ENCODE measurements around the gene GDF11.
A peak's percentile ranks its signal among the peaks of the same experiment; 100 is the strongest.

GDF11 gene

DNA sequence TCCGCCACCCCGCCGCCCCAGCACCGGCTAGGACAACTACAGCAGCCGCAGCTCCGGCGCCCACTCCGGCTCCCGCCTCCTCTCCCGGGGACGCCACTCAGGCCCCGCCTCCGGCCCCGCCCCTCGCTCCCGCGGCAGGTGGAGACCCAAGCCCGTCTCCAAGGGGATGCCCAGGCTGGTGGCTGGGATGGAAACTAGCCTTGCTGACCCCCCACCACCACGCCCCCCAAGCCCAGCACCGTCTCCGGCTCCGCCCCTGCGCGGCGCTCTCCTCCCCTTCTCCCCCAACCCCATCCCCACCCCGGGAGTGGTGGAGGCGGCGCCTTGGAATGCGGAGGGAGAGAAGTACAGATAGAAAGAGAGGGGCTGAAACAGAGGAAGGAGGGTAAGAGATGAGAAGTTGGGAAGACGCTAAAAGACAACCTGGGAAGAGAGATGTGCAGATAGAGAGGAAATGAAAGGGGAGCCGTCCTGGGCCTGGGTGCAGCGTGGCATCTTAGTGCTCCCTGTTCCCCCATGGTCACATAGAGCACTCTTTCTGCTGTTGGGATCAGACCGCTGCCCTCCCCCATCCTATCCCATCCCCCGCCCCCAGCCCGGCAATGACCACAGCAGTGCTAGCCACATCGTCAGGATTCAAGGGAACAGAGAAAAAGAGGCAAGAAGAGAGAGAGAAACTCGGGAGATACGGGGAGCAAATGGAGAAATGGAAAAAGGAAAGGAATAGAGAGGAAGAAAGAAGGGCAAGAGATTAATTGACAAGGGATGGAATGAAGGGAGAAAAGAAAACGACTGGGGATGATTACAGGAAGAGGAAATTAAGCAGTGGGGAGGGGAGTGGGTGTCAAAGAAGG is 34.9 kb upstream of the GDF11 start, which contains the start of gene ITGA7:
Gene ITGA7 (minus strand): TSS at position 64 of the 854 bp plus-strand sequence. CDS start 222 bp downstream, outside the sequence.
- DNase-seq: peak; percentile 49

DNA sequence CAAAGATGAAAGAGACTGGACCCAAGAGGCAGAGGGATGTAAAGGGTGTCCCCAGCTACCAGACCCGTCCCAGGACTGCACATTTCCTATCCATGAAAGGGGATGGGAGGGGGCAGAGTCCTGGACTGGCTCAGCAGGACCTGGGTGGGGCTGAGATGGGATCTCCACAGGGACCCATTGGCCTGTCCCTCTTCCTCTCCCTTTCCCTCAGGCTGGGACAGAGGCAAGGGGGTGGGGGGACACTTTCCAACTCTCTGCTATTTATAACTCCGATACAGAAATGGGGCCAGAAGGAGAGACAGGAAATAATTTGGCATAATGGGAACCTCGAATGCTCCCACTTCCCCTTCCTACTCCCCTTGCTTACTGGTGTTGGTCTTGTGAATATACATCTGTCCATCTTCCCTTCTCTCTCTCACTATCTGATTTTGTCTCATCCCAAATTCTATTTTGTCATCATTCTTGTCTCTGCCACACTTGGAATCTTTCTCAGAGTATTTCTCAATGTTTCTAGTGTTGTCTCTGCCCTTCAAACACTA is 34.2 kb upstream of the GDF11 start:
- DNase-seq: no peak

DNA sequence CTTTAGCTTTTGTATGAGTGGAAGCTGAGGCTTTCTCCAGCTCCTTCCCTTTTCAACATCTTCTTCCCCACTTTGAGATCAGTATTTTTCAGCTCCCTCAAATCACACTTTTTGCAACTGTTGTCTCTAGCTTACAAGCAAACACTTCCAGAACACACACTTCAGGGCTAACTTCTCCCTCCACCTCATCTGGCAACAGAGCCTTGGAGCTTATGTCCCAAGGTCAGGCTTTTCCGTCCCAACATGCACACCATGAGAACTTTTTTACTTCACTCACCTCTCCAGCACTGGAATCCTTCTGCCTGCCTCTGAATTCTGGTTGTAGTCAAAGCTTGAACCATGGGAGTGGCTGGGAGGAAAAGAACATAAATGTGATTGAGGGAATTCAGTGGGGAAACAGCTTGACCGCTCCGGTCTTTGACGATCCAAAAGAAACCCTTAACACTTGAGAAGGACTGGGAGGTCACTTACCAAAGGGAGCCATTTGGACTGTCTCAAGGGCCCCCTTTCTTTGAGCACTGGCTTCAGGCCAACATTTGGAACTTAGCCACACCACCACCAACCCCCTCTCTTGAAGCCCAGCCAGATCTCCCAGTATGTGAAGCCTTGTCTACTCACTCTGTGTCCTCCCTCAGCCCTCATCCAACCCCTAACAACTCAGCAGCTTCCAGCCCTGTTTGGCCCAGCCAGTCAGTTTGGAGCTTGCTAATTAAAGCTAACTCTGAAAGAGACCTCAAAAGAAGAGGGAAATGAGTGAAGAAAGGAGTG is 31.0 kb upstream of the GDF11 start:
- no peak for DNase-seq

DNA sequence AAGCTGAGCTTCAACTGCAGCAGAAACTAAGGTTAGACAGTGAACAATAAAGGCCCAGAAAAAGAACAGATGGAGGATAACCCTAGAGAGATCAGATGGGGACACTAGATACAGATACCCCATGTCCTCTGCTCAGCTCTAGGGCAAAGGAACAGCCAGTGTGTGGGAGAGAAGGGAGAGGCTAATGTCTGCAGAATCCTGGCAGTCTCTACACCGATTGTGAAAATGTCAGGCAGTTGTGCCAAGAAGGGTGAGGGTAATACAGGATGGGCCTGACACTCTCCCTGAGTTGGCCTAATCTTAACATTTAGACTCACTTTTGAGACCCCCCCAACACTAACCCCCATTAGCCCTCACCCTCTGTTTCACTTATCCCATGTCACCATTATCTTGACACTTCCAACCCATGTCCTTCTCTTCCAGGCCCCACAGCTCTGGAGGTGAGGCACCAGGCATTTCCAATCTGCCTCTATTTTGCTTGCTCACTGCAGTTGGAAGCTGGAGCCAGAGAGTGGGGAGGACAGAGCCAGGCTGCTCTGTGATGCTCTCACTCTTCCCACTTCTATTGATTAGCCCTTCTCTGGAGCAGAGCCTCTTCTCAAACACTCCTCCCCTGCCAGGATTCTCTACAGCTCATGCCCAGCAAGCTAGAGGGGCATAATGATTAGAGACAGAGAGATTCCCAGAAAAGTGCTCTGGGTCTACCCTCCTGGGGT is 30.1 kb upstream of the GDF11 start:
- DNase-seq: no peak

DNA sequence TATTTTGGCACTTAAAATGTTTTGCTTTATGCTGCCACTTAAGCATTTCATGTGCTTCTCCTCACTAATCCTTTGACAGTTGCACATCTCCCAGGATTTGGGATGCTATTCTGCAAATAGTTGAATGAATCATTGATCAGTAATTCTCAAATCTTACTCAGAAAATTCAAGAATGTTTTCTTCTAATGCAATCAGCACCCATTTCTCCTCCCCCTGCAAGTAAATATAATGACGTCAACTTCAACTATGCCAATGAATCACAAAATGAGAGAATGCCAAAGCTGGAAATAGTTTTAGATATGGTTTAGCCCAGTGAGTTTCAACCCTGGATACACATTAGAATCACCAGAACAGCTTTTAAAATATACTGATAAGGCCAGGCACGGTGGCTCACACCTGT is 29.2 kb upstream of the GDF11 start:
- no peak for DNase-seq

DNA sequence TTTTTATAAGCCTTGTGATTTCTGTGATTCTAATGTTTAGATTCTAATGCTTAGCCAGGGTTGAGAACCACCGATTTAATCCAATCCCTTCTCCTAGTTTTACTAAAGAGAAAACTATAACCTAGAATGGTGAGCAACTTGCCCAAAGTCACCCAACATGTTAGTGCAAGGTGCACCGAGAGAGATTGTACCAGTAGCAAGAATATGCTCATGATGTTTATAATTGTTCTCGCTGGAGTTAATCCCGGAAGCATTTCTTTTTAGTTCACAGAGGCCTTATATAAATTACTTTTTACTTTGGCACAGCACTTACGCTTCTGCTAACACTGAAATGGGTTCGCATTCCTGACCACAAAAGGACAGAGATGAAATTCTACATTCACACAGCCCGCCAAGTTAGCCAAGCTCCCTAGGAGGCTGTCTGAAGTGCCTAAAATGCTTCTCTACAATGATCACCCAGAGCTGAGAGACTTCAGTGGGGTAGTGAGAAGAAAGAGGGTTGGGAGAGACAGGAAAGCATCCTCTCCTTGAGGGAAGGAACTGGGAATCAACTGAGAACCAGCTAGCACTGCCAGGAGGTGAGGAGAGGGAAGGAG is 27.7 kb upstream of the GDF11 start:
- DNase-seq: no peak

DNA sequence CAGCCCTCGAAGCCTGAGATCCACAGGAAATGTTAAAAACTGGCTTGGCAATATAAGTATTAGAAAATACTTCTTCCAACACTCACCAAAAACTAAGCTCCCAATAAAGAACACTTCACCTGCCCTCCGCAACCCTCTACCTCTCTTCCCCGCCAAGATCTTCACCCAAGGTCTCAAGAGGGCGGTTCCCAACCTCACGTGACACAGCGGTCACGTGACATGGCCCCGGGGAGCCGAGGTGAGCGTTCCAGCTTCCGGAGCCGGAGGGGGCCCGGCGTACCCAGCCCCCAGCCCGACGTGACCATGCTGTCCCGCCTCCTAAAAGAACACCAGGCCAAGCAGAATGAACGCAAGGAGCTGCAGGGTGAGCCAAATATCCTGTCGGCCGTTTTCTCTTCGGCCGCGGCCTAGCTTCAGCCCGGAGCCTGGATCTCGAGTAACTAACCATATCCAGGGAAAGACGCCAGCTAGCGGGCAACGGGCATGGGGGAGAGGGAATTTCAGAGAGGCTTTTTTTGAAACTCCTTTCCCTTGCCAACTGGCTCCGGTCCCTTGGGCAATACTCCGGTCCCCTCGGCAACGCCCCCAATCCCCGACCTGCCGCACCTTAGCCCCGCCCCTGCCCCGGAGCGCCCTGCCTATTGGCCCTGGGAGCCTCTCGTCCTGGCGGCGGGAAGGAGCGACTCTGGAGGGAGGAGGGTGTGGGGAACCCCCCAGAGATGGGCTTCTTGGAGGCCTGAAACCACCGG is 26.9 kb upstream of the GDF11 start, which contains the start of gene BLOC1S1:
Gene BLOC1S1 (plus strand): TSS at position 214 of the 749 bp plus-strand sequence. CDS start 6 bp downstream, at position 220.
- DNase-seq: peak; percentile 93

DNA sequence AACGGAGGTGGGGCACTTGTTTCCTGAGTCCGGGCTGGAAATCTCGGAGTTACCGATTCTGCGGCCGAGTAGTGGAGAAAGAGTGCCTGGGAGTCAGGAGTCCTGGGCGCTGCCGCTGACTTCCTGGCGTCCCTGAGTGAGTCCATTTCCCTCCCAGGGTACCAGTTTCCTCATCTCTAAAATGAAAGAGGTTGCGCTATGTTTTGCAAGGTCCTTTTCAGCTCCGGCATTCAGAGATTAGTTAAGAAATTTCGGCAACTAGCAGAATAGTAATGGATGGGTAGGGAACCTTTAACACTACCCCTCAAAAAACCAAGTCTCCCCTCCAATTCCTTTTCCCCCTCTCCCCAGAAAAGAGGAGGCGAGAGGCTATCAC is 26.4 kb upstream of the GDF11 start:
- no peak for DNase-seq

DNA sequence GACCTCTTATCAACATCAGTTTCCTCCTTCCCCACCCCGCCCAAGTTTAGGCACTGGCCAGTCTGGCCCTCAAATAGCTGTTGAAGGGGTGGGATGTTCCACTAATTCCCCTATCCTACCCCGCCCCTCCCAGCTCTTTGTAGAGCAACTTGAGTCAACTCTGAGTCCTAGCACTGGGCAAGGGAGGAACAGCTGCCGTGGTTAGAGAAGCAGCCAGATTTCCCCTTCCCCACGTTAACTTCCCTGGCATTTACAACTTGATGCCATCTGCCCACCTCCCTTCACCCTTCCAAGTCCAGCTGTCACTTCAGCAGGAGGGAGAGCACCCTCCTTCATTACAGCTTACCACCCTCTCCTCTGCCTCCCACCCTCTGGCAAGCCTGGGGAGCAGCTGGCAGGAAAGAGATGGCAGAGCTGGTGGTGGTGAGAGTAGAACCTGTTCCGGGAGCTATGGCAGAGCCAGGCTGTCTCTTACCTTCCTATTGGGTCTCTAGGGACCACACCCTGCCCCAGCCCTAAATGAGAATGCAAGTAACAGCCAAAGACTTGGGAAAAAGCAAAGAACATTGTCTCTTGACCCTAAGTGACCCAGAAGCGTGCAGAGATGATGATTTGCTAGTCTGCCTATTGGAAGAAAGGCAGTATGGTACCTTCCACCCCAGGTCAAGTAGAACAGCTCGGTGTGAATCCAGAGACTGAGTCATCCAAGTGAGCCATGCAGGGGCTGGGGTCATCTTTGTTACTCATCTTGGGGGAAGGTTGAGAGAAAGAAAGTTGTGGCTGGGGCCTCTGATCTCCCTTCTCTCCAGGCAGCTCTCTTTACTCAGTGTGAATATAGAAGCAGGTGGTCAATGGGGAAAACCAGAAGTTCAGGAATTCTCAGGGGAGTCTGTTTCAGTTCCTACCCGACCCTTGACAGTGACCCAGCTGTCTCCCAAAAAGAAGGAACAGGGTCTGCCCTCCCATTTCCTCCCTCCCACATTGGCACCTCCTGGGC is 25.6 kb upstream of the GDF11 start:
- no peak for DNase-seq

DNA sequence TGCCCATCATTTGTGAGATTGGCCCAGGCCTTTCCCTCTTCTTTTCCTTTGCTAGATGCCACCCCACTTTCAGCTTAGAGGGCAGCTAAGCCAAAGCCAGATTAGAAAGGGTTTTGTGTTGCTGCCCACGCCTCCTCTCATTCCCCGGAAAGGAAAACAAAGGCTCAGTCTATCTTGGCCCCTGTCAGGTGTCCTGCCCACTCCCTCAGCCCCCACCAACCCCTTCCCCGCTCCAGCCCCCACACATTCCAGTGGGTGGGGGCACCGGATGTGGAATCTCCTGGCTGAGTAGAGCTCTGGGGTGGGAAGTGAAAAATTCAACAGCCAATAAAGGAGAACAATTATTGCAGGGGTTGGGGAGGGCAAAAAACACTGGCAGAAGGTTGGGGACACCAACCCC is 24.9 kb upstream of the GDF11 start:
- no peak for DNase-seq

DNA sequence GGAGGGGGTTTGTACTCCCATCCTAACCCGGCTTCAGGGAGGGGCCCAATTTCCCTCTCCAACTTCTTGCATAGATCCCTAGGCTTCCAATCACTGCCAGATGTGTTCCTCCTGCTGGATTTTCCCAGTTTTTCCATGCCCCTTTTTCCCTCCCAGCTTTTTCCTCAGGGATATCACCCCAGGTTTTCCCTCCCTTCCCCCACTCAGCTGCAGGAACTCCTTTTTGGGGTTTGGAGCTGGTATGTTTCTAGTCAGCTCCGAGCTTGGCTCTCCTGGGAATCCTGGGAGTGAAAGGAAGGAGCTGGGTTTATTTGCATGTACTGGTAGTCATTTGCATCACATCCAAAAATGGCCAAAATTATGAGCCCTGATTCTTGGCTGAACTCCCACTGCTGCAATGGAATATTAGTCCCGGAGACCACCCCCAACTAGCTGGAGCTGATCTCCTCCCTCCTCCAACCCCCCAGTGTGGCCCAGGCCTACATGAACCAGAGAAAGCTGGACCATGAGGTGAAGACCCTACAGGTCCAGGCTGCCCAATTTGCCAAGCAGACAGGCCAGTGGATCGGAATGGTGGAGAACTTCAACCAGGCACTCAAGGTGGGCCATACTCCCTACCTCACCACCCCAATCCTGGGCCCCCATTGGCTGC is 24.2 kb upstream of the GDF11 start:
- no peak for DNase-seq

DNA sequence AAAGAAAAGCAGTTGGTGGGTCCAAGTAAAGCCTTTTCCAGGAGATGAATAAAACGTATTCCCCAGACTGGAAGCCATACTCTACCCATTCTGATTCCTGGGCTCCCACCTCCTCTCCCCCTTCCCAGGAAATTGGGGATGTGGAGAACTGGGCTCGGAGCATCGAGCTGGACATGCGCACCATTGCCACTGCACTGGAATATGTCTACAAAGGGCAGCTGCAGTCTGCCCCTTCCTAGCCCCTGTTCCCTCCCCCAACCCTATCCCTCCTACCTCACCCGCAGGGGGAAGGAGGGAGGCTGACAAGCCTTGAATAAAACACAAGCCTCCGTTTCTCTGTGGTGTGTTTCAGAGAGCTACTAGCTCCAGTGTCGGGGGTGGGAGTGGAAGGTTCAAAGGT is 23.6 kb upstream of the GDF11 start:
- no peak for DNase-seq

DNA sequence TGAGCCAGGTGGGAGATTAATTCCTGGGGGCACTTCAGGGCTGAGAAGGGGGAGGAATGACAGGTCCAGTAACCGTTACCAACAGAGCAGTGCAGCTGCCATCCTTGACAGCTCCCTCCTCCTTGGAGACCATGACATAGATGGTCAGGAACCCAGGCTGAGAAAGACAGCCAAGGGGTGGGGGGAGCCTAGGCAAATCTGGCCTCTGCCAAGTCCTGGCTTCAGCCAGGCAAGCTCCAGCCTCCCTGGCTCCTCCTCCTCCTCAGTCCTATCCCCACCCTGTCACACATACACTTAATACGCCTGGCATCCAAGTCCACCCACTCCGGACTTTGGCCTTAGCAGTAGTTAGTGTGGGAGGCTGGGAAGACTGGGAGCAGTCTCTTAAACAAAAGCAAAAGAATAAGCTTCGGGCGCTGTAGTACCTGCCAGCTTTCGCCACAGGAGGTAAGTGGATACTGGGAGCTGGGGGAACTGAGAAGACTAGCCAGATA is 22.8 kb upstream of the GDF11 start, which contains the start of gene RDH5:
Gene RDH5 (plus strand): TSS at position 323 of the 494 bp plus-strand sequence. CDS start 792 bp downstream, outside the sequence.
- no peak for DNase-seq

DNA sequence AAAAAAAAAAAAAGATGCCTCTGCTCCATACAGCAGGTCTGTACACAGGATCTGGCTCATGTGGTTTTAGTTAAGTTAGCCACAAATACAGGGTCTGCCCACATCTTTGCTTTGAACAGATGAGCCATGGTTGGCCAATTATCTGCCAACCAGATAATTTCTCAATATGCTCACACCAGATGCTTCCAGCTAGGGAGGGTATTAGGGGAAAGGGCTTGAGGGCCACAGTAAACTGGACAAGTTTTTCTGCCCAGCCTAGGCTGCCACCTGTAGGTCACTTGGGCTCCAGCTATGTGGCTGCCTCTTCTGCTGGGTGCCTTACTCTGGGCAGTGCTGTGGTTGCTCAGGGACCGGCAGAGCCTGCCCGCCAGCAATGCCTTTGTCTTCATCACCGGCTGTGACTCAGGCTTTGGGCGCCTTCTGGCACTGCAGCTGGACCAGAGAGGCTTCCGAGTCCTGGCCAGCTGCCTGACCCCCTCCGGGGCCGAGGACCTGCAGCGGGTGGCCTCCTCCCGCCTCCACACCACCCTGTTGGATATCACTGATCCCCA is 22.0 kb upstream of the GDF11 start:
- no peak for DNase-seq

DNA sequence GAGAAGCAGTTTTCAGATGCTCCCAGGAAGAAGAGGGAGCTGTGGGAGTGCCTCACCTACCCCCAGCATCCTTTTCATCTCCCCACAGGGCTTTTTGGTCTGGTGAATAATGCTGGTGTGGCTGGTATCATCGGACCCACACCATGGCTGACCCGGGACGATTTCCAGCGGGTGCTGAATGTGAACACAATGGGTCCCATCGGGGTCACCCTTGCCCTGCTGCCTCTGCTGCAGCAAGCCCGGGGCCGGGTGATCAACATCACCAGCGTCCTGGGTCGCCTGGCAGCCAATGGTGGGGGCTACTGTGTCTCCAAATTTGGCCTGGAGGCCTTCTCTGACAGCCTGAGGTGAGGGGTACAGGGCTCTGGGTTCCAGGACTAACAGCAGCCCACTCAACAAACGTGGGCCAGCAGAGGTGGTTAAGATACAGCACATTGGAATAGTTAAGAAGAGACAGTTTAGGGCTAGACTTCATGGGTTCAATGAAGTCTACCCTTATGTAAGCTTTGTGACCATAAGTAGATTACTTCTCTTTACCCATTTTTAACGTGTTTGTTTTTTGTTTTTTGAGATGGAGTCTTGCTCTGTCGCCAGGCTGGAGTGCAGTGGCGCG is 21.2 kb upstream of the GDF11 start:
- DNase-seq: no peak

DNA sequence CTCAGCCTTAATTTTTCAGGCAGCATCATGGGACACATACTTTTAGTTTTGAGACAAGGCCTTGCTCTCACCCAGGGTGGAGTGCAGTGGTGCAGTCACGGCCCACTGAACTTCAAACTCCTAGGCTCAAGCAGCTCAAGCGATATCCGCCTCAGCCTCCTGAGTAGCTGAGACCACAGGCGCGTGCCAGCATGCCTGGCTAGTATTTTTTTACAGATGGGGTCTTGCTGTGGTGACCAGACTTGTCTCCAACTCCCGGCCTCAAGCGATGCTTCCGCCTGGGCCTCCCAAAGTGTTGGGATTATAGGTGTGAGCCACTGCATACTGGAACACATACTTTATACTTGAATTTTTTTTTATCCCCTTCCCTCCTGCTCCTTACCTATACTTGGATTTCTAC is 20.0 kb upstream of the GDF11 start:
- DNase-seq: no peak

DNA sequence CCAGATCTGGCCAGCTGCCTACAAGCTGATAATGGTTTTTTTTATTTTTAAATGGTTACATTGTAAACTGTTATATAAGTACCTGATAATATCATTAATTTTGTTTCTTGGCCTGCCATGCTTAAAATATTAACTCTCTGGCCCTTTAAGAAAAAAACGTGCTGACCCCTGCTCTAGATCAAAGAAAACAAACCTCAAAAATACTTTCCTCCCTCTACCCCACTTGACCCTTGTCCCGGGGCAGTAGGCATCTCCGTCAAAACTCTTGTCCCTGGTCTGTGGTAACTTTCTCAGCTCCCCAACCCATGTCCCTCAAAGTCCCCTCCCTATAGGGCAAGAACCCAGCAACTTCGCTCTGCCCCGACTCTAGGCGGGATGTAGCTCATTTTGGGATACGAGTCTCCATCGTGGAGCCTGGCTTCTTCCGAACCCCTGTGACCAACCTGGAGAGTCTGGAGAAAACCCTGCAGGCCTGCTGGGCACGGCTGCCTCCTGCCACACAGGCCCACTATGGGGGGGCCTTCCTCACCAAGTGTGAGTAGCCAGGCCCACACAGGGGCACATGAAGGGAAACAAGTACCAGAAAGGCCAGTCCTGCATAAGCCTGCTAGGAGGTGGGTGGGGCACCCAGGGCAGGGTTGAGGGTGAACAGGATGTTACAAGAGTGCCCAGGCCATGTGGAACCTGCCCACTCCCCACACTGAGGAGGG is 19.3 kb upstream of the GDF11 start:
- no peak for DNase-seq

DNA sequence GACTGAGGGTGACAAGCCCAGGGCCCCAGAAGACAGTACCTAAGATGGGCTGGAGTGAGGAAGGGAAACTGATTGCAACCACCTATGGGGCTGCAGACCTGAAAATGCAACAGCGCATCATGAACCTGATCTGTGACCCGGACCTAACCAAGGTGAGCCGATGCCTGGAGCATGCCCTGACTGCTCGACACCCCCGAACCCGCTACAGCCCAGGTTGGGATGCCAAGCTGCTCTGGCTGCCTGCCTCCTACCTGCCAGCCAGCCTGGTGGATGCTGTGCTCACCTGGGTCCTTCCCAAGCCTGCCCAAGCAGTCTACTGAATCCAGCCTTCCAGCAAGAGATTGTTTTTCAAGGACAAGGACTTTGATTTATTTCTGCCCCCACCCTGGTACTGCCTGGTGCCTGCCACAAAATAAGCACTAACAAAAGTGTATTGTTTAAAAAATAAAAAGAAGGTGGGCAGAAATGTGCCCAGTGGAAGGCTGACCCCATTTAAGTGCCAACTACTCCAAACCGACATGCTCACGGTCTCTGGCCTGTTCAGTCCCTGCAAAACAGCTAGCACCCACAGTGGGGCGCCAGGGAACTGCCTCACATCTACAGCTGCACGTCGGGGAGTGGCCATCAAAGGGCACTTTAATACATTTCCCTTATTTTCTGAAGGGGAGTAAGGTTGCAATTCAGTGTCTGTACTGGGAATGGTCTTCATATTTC is 18.5 kb upstream of the GDF11 start:
- DNase-seq: peak; percentile 27
